Measurements from ENCODE around the gene LRP2.

The LRP2 gene

DNA sequence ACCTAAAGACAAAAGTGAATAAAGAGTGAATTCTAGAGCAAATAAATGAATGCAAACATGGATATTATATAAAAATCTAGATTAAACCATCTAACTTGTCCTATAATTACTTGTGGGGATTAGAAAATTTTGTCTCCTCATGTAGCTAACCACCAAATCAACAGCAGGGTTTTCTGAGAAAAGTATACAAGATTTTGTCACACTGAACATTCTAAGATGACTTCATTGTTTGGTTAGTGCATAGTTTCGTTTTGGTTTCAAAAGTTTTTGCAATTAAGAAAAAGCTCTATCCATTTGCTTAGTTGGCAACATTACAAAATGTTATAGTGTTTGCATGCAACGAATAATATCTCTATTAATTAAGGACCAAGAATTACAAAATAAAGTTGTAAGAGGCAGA is 125.0 kb downstream of the LRP2 start:
- Histone ChIP-seq H3K4me3 (ENCODE audit: insufficient read length, low read depth) (no peak overlapping the region), H3K9me3 (ENCODE audit: insufficient read depth, low read length) (no peaks in the 10 kb centered on the region), H3K9ac (ENCODE audit: insufficient read length, low read depth) (no peak overlapping the region), H3K27me3 (ENCODE audit: insufficient read depth, insufficient read length) (no peaks in the 10 kb centered on the region), H3K4me1 (ENCODE audit: insufficient read depth, insufficient read length) (no peaks in the 10 kb centered on the region), H3K36me3 (ENCODE audit: insufficient read depth, insufficient read length, low read length) (no peaks in the 10 kb centered on the region)
- DNase-seq (ENCODE audit: low read depth, low spot score), result no peak
- TF ChIP-seq SUZ12 (IDR thresholded peaks at IDR 0.05; ENCODE audit: extremely low read depth, insufficient read depth, insufficient read length) (no peak), YY1 (IDR thresholded peaks at IDR 0.05; ENCODE audit: insufficient read depth, insufficient read length) (no peak), ZNF274 (IDR thresholded peaks at IDR 0.05; ENCODE audit: low read depth, low read length) (no peak)

DNA sequence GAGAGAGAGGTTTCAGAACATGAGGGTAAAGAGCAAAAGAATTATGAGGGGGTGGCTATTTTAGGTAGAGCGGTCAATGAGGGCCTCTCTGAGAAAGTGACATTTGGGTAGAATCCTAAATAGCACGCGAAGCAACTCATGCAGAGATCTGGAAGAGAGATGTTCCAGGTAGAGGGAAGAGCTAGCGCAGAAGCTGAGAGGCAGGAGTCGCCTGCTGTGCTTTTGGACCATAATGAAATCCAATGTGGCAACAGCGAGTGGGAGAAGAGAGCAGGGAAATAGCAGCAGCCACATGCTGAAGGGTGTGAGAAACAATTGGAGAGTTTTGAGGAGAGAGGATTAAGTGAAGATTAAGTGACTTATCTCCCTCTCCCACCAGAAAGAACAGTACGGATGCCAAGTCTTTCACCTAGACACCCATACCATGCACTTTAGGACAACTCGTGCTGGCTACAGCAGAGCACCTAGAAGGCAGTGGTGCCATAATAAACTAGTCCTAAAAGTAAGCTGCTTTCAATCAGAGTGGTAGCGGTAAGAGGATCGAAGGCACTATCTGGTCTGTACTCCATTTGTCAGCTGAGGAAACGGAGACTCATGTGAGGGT is 129.7 kb downstream of the LRP2 start:
- no peaks in the 10 kb centered on the region for H3K4me1 ChIP-seq (ENCODE audit: insufficient read depth, insufficient read length)
- no peak overlapping the region for H3K9ac ChIP-seq (ENCODE audit: insufficient read length, low read depth)
- DNase-seq (ENCODE audit: low read depth, low spot score), result no peak
- H3K4me3 ChIP-seq (ENCODE audit: insufficient read length, low read depth), result no peak overlapping the region
- no peaks in the 10 kb centered on the region for H3K36me3 ChIP-seq (ENCODE audit: insufficient read depth, insufficient read length, low read length)
- TF ChIP-seq YY1 (IDR thresholded peaks at IDR 0.05; ENCODE audit: insufficient read depth, insufficient read length), result no peak
- TF ChIP-seq SUZ12 (IDR thresholded peaks at IDR 0.05; ENCODE audit: extremely low read depth, insufficient read depth, insufficient read length), result no peak
- TF ChIP-seq ZNF274 (IDR thresholded peaks at IDR 0.05; ENCODE audit: low read depth, low read length), result no peak
- H3K9me3 ChIP-seq (ENCODE audit: insufficient read depth, low read length), result no peaks in the 10 kb centered on the region
- no peaks in the 10 kb centered on the region for H3K27me3 ChIP-seq (ENCODE audit: insufficient read depth, insufficient read length)

DNA sequence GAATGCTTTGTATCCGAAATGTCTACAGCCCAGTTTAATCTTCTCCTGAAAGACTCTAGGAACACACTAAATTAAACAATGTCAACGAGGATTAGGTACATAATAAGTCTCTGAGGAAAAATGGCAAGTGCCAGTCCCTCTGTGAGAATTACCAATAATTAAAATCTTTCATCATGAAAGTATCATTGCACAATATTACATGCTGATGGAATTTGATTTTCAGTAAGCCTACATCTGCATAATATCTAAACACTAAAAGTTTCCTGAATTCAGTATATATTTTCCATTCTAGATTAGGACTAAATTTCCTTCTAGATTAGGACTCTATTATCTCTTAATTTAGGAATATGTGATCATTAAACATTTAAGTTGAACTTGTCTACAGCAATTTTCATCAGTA is 132.1 kb downstream of the LRP2 start:
- Histone ChIP-seq H3K4me3 (ENCODE audit: insufficient read length, low read depth) (no peak overlapping the region), H3K27me3 (ENCODE audit: insufficient read depth, insufficient read length) (no peaks in the 10 kb centered on the region), H3K9me3 (ENCODE audit: insufficient read depth, low read length) (no peaks in the 10 kb centered on the region), H3K4me1 (ENCODE audit: insufficient read depth, insufficient read length) (no peaks in the 10 kb centered on the region), H3K36me3 (ENCODE audit: insufficient read depth, insufficient read length, low read length) (no peaks in the 10 kb centered on the region), H3K9ac (ENCODE audit: insufficient read length, low read depth) (no peak overlapping the region)
- TF ChIP-seq YY1 (IDR thresholded peaks at IDR 0.05; ENCODE audit: insufficient read depth, insufficient read length) (no peak), ZNF274 (IDR thresholded peaks at IDR 0.05; ENCODE audit: low read depth, low read length) (no peak), SUZ12 (IDR thresholded peaks at IDR 0.05; ENCODE audit: extremely low read depth, insufficient read depth, insufficient read length) (no peak)
- no peak for DNase-seq (ENCODE audit: low read depth, low spot score)

DNA sequence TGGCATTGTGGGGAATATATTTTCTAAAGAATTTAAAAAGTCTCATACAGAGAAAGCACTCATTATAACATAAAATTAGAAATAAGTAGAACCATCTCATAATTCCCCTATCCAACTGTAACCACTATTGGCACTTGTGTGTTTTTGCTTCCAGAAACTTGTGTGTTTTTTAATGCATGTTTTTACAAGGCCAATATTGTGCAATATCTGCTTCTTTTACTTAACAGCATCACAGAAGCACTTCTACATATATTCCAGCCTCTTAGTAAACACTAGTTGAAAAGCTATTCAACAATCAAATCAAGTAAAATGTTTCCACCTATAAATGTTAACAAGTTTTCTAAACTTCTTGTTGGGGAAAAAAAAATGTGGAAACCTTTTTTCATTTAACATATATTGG is 132.7 kb downstream of the LRP2 start:
- Histone ChIP-seq H3K27me3 (ENCODE audit: insufficient read depth, insufficient read length) (no peaks in the 10 kb centered on the region), H3K9ac (ENCODE audit: insufficient read length, low read depth) (no peak overlapping the region), H3K4me3 (ENCODE audit: insufficient read length, low read depth) (no peak overlapping the region), H3K36me3 (ENCODE audit: insufficient read depth, insufficient read length, low read length) (no peaks in the 10 kb centered on the region), H3K9me3 (ENCODE audit: insufficient read depth, low read length) (no peaks in the 10 kb centered on the region), H3K4me1 (ENCODE audit: insufficient read depth, insufficient read length) (no peaks in the 10 kb centered on the region)
- DNase-seq (ENCODE audit: low read depth, low spot score), result no peak
- no peak for TF ChIP-seq SUZ12 (IDR thresholded peaks at IDR 0.05; ENCODE audit: extremely low read depth, insufficient read depth, insufficient read length)
- no peak for TF ChIP-seq ZNF274 (IDR thresholded peaks at IDR 0.05; ENCODE audit: low read depth, low read length)
- no peak for TF ChIP-seq YY1 (IDR thresholded peaks at IDR 0.05; ENCODE audit: insufficient read depth, insufficient read length)

DNA sequence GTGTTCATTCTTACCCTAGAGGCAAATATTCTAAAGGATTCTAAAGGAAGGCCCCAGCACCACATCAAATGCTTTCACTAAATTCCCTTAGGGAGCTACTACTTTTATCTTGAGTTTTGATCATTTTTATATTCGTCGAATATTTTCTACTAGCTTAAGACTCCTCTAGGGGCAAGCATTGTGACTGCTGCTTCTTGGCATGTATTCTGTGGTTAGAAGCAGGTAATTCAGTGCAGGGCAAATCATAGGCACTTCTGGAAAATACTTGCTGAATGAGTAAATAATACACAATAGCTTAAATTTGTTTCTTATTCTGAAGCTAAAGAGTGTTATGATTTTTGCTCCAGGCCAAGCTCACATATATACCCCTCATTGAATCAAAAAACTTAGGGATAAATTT is 136.4 kb downstream of the LRP2 start:
- H3K4me1 ChIP-seq (ENCODE audit: insufficient read depth, insufficient read length), result no peaks in the 10 kb centered on the region
- DNase-seq (ENCODE audit: low read depth, low spot score), result no peak
- H3K4me3 ChIP-seq (ENCODE audit: insufficient read length, low read depth), result no peak overlapping the region
- no peak overlapping the region for H3K9ac ChIP-seq (ENCODE audit: insufficient read length, low read depth)
- TF ChIP-seq ZNF274 (IDR thresholded peaks at IDR 0.05; ENCODE audit: low read depth, low read length), result no peak
- TF ChIP-seq YY1 (IDR thresholded peaks at IDR 0.05; ENCODE audit: insufficient read depth, insufficient read length), result no peak
- no peak for TF ChIP-seq SUZ12 (IDR thresholded peaks at IDR 0.05; ENCODE audit: extremely low read depth, insufficient read depth, insufficient read length)
- H3K27me3 ChIP-seq (ENCODE audit: insufficient read depth, insufficient read length), result no peaks in the 10 kb centered on the region
- no peaks in the 10 kb centered on the region for H3K9me3 ChIP-seq (ENCODE audit: insufficient read depth, low read length)
- H3K36me3 ChIP-seq (ENCODE audit: insufficient read depth, insufficient read length, low read length), result no peaks in the 10 kb centered on the region

DNA sequence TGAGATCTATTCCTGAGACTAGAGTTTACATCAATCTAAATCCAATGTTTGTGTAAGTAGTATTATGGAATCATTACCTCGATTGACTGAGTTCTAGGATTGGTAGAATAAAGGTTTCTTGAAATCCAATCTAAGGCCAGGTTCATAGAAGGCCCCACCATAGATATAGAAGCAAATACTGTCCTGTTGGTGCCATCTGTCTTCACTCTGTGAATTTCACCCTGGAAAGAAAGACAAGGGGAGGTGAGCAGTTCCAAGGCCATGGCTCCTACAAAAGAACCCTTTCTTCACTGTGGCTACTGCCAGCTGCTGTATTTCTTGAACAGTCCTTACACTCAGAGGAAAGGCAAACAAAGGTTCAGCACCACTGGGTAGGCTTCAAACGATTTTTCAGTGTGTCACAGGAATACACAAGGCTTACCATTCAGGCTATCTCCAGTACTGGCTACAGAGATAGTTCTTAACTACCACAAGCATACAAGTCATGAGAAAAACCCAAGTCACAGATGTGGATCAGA is 137.0 kb downstream of the LRP2 start:
- H3K4me1 ChIP-seq (ENCODE audit: insufficient read depth, insufficient read length), result no peaks in the 10 kb centered on the region
- H3K27me3 ChIP-seq (ENCODE audit: insufficient read depth, insufficient read length), result no peaks in the 10 kb centered on the region
- DNase-seq (ENCODE audit: low read depth, low spot score), result no peak
- TF ChIP-seq ZNF274 (IDR thresholded peaks at IDR 0.05; ENCODE audit: low read depth, low read length) (no peak), SUZ12 (IDR thresholded peaks at IDR 0.05; ENCODE audit: extremely low read depth, insufficient read depth, insufficient read length) (no peak), YY1 (IDR thresholded peaks at IDR 0.05; ENCODE audit: insufficient read depth, insufficient read length) (no peak)
- H3K9me3 ChIP-seq (ENCODE audit: insufficient read depth, low read length), result no peaks in the 10 kb centered on the region
- H3K36me3 ChIP-seq (ENCODE audit: insufficient read depth, insufficient read length, low read length), result no peaks in the 10 kb centered on the region
- H3K4me3 ChIP-seq (ENCODE audit: insufficient read length, low read depth), result no peak overlapping the region
- no peak overlapping the region for H3K9ac ChIP-seq (ENCODE audit: insufficient read length, low read depth)

DNA sequence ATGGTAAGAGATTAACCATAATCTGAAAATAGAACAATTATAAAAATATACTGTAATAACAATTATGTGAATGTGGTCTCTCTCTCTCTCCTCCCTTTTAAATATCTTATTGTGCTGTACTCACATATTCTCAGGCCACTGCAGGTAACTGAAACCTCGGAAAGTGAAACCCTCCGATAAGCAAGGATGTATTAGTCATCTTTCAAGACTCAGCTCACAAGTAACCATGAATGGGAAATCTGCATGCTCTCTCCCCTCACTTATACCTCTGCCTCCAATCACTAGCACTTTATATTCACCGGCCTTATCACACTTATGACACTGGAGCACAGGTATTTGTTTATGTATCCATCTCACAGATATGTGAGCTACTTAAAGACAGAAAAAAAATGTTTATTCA is 139.7 kb downstream of the LRP2 start:
- TF ChIP-seq ZNF274 (IDR thresholded peaks at IDR 0.05; ENCODE audit: low read depth, low read length), result no peak
- TF ChIP-seq SUZ12 (IDR thresholded peaks at IDR 0.05; ENCODE audit: extremely low read depth, insufficient read depth, insufficient read length), result no peak
- no peak for TF ChIP-seq YY1 (IDR thresholded peaks at IDR 0.05; ENCODE audit: insufficient read depth, insufficient read length)
- no peaks in the 10 kb centered on the region for H3K9me3 ChIP-seq (ENCODE audit: insufficient read depth, low read length)
- no peaks in the 10 kb centered on the region for H3K27me3 ChIP-seq (ENCODE audit: insufficient read depth, insufficient read length)
- H3K36me3 ChIP-seq (ENCODE audit: insufficient read depth, insufficient read length, low read length), result no peaks in the 10 kb centered on the region
- no peaks in the 10 kb centered on the region for H3K4me1 ChIP-seq (ENCODE audit: insufficient read depth, insufficient read length)
- no peak overlapping the region for H3K9ac ChIP-seq (ENCODE audit: insufficient read length, low read depth)
- DNase-seq (ENCODE audit: low read depth, low spot score), result no peak
- H3K4me3 ChIP-seq (ENCODE audit: insufficient read length, low read depth), result no peak overlapping the region
